CD4-positive, alpha-beta memory T cell (primary cell): ENCODE data around the gene FOXD4L1. TPM values are rescaled to one million over a fixed set of nuclear protein-coding genes. Genes with fewer than 3 reads are reported as not detected.
A peak's percentile ranks its signal among the peaks of the same experiment; 100 is the strongest.
"Not testable (repeated sequence)": the region's sequence is repeated elsewhere in the genome, so short reads cannot be mapped to it uniquely, and the experiment has no call there.

Experiments used
- CTCF ChIA-PET: fragments of 350-600 bp; sonication (Branson Sonifier 250); formaldehyde crosslinking; loops from one replicate; lab custom pipeline; 2021; ENCODE audit warnings: inconsistent platforms; ENCODE audit not compliant: partially characterized antibody; lab: Charles Lee
- POLR2A ChIA-PET: fragments of 350-600 bp; sonication (Branson Sonifier 250); formaldehyde crosslinking; loops from one replicate; lab custom pipeline; 2021; ENCODE audit not compliant: partially characterized antibody; lab: Charles Lee
- DNase-seq, 5 donors: peaks; one replicate each; pipeline versions ENCODE4 v3.0.0 to v3.0.0-alpha.2; 2020 to 2022; ENCODE audit warnings: mixed read lengths in 1 of 5
- H3K27ac ChIP-seq: one replicate; pipeline ENCODE4 v1.7.0; 2013; ENCODE audit warnings: low read depth, low read length
- H3K27me3 ChIP-seq: 2 replicates; pipeline ENCODE4 v1.7.0; 2013; ENCODE audit warnings: mild to moderate bottlenecking, low read length, moderate library complexity; ENCODE audit not compliant: insufficient read depth
- H3K36me3 ChIP-seq: 2 replicates; pipeline ENCODE4 v1.7.0; 2013; ENCODE audit warnings: mild to moderate bottlenecking, low read length, moderate library complexity; ENCODE audit not compliant: insufficient read depth
- H3K4me1 ChIP-seq: 2 replicates; pipeline ENCODE4 v1.7.0; 2013; ENCODE audit warnings: mild to moderate bottlenecking, low read length, moderate library complexity; ENCODE audit not compliant: insufficient read depth
- H3K4me3 ChIP-seq, 2 donors: one replicate each; pipeline ENCODE4 v1.7.0; 2013; ENCODE audit warnings: low read length in 2 of 2, mild to moderate bottlenecking in 1 of 2
- H3K9me3 ChIP-seq, 2 donors: one replicate each; pipeline ENCODE4 v1.7.0; 2013; ENCODE audit warnings: low read length in 2 of 2, control low read depth in 1 of 2; ENCODE audit not compliant: control insufficient read depth in 1 of 2
- H3K27ac Mint-ChIP-seq, 7 donors: one replicate each; pipeline ENCODE4 v1.8.0; 2020 to 2021; ENCODE audit warnings: mixed read lengths in 7 of 7, mild to moderate bottlenecking in 6 of 7, inconsistent platforms in 3 of 7, moderate library complexity in 3 of 7
- H3K27me3 Mint-ChIP-seq, 2 donors: one replicate each; pipeline ENCODE4 v1.8.0; 2020 to 2021; ENCODE audit warnings: mixed read lengths in 2 of 2
- H3K36me3 Mint-ChIP-seq, 2 donors: one replicate each; pipeline ENCODE4 v1.8.0; 2020 to 2021; ENCODE audit warnings: mixed read lengths in 2 of 2, inconsistent platforms in 1 of 2, mild to moderate bottlenecking in 1 of 2
- H3K4me1 Mint-ChIP-seq, 4 donors: one replicate each; pipeline ENCODE4 v1.8.0; 2020 to 2021; ENCODE audit warnings: mixed read lengths in 4 of 4, mild to moderate bottlenecking in 1 of 4
- H3K4me3 Mint-ChIP-seq, 8 donors: one replicate each; pipeline ENCODE4 v1.8.0; 2020 to 2021; ENCODE audit warnings: mixed read lengths in 8 of 8, mild to moderate bottlenecking in 7 of 8, moderate library complexity in 6 of 8, inconsistent platforms in 3 of 8
- H3K9me3 Mint-ChIP-seq, 8 donors: one replicate each; pipeline ENCODE4 v1.8.0; 2020 to 2021; ENCODE audit warnings: mixed read lengths in 8 of 8, mild to moderate bottlenecking in 5 of 8, inconsistent platforms in 3 of 8, moderate library complexity in 1 of 8
- intact Hi-C: fragments of 100-400 bp; cut with micrococcal nuclease; formaldehyde crosslinking; loops from one replicate; pipeline ENCODE4 v1.15.1; 2023
- polyA plus RNA-seq, 2 donors: library from polyadenylated mRNA; unstranded; fragments of 300-500 nt; fragmentation: Illumina TruSeq; gene quantifications; one replicate each; pipeline ENCODE4 v1.2.3, GENCODE V29; 2021
- total RNA-seq, 2 experiments: library from RNA; stranded (reverse); gene quantifications; one replicate each; pipeline ENCODE4 v1.2.3, GENCODE V29; 2021

Gene FOXD4L1
- total and polyA plus RNA-seq, 4 experiments from 2014 or later = 0.42 to 0.52 TPM; not detected in 2

DNA sequence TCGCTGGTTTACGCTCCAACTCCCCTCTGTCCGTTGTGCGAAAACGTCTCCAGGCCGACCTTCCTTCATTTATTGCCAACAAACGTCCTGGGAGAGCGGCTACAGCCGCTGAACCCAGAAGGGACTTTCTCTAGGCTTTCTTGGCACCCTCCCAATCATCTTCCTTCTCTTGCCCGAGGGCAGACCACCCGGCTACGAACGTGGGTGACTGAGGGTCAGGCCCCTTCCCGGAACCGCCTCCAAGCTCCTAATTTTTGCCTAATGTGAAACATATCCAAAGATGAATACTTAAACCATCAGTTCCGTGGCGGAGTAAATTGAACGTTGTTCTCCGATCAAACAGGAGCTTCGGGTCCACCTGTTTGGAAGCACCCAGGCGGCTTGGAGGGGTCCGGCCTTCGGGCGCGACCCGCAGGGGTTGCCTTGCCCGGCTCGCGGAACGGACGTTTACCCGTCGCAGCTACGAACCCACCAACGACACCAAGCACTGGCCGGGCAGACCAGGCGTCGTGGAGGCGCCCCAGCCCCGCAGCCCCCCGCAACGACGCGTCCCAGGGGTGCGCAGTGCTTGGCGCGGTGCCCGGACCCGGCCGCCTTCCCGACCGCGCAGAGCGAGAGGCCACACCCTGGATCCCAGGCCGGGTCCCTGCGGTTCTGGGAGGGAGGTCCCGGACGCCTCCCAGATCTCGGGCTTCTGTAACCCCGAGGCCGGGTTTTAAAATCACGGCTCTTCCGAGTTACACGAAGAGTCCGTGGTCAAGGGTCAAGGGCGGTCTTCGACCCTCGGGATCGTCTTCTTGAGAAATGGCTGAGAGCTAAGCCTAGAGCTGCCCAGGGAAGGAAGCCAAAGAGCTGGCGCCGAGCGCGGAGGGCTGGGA, 4.0 kb downstream of the FOXD4L1 start:
- Mint-ChIP-seq H3K4me1 (peaks cover 4 to 26% (median 9%) of the 10 kb centered on the region in 4 donors), H3K27ac (peak overlapping the region in 3 of 7 donors; percentile 7 to 73 (median 73)), H3K4me3 (peak overlapping the region in 7 of 8 donors; percentile 68 to 86 (median 70)), H3K27me3 (peaks cover 6 to 26% of the 10 kb centered on the region in 2 donors)
- H3K9me3 ChIP-seq, H3K4me3 ChIP-seq, H3K27me3 ChIP-seq, intact Hi-C loops, H3K4me1 ChIP-seq, H3K9me3 Mint-ChIP-seq, CTCF ChIA-PET, H3K27ac ChIP-seq, POLR2A ChIA-PET, H3K36me3 ChIP-seq, H3K36me3 Mint-ChIP-seq: not testable (repeated sequence)
- peak in 3 of 5 donors; percentile 22 to 24 (median 22) for DNase-seq

GRCh38 chr2:113503094-113504042, 4.9 kb downstream of the FOXD4L1 start:
- H3K4me1 ChIP-seq, H3K36me3 ChIP-seq, H3K9me3 ChIP-seq, H3K27me3 ChIP-seq, intact Hi-C loops, H3K9me3 Mint-ChIP-seq, CTCF ChIA-PET, H3K36me3 Mint-ChIP-seq, H3K27ac ChIP-seq, POLR2A ChIA-PET: not testable (repeated sequence)
- Mint-ChIP-seq H3K4me3 (peak overlapping the region in 7 of 8 donors; percentile 62 to 86 (median 69)), H3K27ac (peak overlapping the region in 1 of 7 donors; percentile 73), H3K27me3 (peaks cover 5 to 27% of the 10 kb centered on the region in 2 donors), H3K4me1 (peaks cover 4 to 23% (median 9%) of the 10 kb centered on the region in 4 donors)
- peak; percentile 20 to 63 (median 45) for DNase-seq
- H3K4me3 ChIP-seq = peak overlapping the region in 1 of 2 donors; percentile 14

DNA sequence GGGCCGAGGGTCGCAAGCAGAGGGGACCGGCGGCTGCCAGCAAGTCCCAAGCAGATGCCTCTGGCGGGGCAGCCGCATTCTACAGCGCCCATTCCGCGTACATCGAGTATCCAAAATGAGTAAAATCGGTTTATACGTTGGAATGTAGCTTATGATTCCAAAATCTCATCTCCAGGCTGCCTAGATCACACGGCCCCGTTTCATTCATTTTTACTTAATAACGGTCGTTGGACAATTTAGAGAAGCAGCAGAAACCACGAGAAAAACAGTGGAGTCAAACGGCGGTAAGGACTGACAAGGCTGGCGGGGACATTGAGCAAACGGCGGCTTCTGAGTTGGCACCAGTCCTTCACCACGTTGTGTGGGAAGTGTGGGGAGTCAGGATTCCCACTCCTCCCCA, 5.6 kb downstream of the FOXD4L1 start:
- POLR2A ChIA-PET, H3K9me3 Mint-ChIP-seq, H3K27me3 ChIP-seq, H3K4me3 ChIP-seq, H3K36me3 ChIP-seq, H3K36me3 Mint-ChIP-seq, H3K9me3 ChIP-seq, DNase-seq, H3K27ac ChIP-seq, CTCF ChIA-PET, intact Hi-C loops, H3K4me1 ChIP-seq: not testable (repeated sequence)
- H3K4me1 Mint-ChIP-seq = peaks cover 4 to 19% (median 9%) of the 10 kb centered on the region in 4 donors
- peak overlapping the region in 7 of 8 donors; percentile 8 to 80 (median 49) for H3K4me3 Mint-ChIP-seq
- H3K27ac Mint-ChIP-seq = peak overlapping the region in 2 of 7 donors; percentile 23 to 47
- H3K27me3 Mint-ChIP-seq = peaks cover 5 to 30% of the 10 kb centered on the region in 2 donors

DNA sequence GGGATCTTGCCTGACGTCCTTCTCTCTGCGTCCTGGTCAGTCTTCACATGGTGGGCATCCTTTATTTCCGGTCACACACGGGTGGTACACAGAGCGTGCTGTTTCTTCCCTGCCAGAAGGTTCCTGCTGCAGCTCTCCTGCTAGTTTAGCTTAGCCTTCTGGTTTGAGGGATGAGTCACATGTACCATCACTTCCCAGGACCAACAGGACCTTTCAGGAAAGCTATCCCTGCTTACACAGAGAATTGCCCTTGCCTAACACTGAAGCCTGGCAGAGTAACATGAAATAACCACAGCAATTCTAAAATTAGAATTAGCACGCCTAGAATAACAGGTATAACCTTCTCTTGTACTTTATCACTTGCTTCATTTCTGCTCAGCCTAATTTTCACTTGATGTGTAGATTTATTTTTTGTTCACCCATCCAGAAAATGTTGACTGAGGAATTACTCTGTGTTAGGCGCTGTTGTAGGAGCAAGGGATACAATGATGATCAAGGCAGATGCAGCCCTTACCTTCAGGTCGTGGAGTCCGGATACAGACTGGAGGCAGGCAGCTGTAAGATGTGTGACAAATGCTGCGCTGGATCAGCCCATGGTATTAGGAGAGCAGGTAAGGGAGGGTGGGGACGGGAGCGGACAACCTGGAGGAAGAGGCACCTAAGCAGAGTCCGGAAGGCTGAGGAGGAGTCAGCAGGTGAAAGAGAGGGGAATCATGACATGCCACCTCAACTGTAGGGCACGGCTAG, 9.1 kb downstream of the FOXD4L1 start:
- POLR2A ChIA-PET, H3K9me3 ChIP-seq, H3K4me1 ChIP-seq, H3K4me3 Mint-ChIP-seq, DNase-seq, H3K9me3 Mint-ChIP-seq, H3K36me3 ChIP-seq, H3K27me3 ChIP-seq, H3K27ac ChIP-seq, H3K27ac Mint-ChIP-seq, H3K36me3 Mint-ChIP-seq, H3K4me1 Mint-ChIP-seq, H3K4me3 ChIP-seq, CTCF ChIA-PET, intact Hi-C loops: not testable (repeated sequence)
- H3K27me3 Mint-ChIP-seq = peaks cover 4 to 25% of the 10 kb centered on the region in 2 donors

DNA sequence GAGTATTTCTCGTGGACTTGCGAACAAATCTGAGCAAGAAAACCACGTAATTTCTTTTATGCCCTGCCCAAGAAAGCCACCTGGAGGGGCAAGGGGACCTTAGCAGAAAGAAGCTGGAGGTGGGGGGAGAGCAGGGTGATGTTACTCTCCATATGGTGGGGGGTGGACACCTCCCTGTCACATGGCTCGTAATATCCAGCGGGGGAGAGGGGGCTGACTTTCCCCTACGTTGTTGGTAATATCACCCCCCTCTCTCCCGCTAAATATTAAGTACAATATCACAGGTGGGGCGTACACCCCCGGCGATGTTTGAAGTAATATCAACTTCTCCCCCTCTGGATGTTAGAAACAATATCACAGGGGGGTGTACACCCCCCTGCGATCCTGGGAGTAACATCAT, 9.7 kb downstream of the FOXD4L1 start:
- H3K27me3 ChIP-seq, H3K36me3 ChIP-seq, H3K4me1 Mint-ChIP-seq, H3K27ac Mint-ChIP-seq, H3K4me3 Mint-ChIP-seq, CTCF ChIA-PET, intact Hi-C loops, DNase-seq, POLR2A ChIA-PET, H3K9me3 Mint-ChIP-seq, H3K36me3 Mint-ChIP-seq, H3K9me3 ChIP-seq, H3K4me3 ChIP-seq, H3K27ac ChIP-seq, H3K4me1 ChIP-seq: not testable (repeated sequence)
- H3K27me3 Mint-ChIP-seq = peaks cover 4 to 22% of the 10 kb centered on the region in 2 donors

DNA sequence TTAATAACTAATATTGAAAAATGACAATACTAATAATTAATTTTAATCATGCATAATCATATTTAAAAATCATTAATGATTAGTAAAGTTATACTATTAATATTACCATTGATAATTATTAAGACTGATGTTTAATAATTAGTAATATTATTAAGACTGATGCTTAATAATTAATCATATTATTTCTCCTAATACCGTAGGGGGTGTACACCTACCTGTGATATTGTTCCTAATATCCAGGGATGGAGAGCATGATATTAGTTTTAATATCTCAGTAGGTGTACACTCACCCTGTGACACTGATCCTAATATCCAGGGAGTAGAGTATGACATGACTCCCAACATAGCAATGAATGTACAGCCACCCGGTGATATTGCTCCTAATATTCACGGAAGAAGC, 12.4 kb downstream of the FOXD4L1 start:
- H3K27ac ChIP-seq, H3K4me3 Mint-ChIP-seq, H3K4me3 ChIP-seq, H3K36me3 Mint-ChIP-seq, DNase-seq, H3K27ac Mint-ChIP-seq, CTCF ChIA-PET, H3K27me3 ChIP-seq, intact Hi-C loops, H3K9me3 Mint-ChIP-seq, H3K4me1 Mint-ChIP-seq, H3K9me3 ChIP-seq, H3K36me3 ChIP-seq, H3K4me1 ChIP-seq, POLR2A ChIA-PET: not testable (repeated sequence)
- peaks cover 7 to 20% of the 10 kb centered on the region in 2 donors for H3K27me3 Mint-ChIP-seq
